ENCODE measurements around the gene RASGRP3. TPM values are rescaled to one million over a fixed set of nuclear protein-coding genes. Genes with fewer than 3 reads are reported as not detected.
"Not testable (repeated sequence)": the region's sequence is repeated elsewhere in the genome, so short reads cannot be mapped to it uniquely, and the experiment has no call there.

RASGRP3 gene
- total RNA-seq, 3 donors from 2014 or later, result 9.3 to 23.9 (median 13.1) TPM

GRCh38 chr2:33437815-33438214, 38.6 kb upstream of the RASGRP3 start:
- no peaks in the 10 kb centered on the region for H3K36me3 ChIP-seq
- TF ChIP-seq POLR2A (IDR thresholded peaks at IDR 0.05) (no peak), CTCF (IDR thresholded peaks at IDR 0.05) (no peak), POLR2AphosphoS5 (IDR thresholded peaks at IDR 0.05) (no peak)
- no peaks in the 10 kb centered on the region for H3K4me1 ChIP-seq
- peak overlapping the region in 1 of 2 donors; percentile 39 for H3K27ac ChIP-seq
- no peaks in the 10 kb centered on the region for H3K27me3 ChIP-seq
- DNase-seq (ENCODE audit: low spot score in 2 of 2), result no peak
- H3K9me3 ChIP-seq, result no peaks in the 10 kb centered on the region
- no peak overlapping the region for H3K4me3 ChIP-seq
- intact Hi-C loops (cut with DNase I; ENCODE audit: low total_unique reads), result no loop called here

- no peaks in the 10 kb centered on the region for H3K9me3 ChIP-seq
- H3K27me3 ChIP-seq, result no peaks in the 10 kb centered on the region
- no peak overlapping the region for H3K4me3 ChIP-seq
- no peaks in the 10 kb centered on the region for H3K36me3 ChIP-seq
- no peak for DNase-seq (ENCODE audit: low spot score in 2 of 2)
- TF ChIP-seq POLR2A (IDR thresholded peaks at IDR 0.05) (no peak), CTCF (IDR thresholded peaks at IDR 0.05) (peak in 1 of 3 donors; percentile 58)
- intact Hi-C loops (cut with DNase I; ENCODE audit: low total_unique reads), result no loop called here
- no peaks in the 10 kb centered on the region for H3K4me1 ChIP-seq
- no peak overlapping the region for H3K27ac ChIP-seq
These were observed 35.1 kb upstream of the RASGRP3 start for GRCh38 chr2:33441235-33441810.

- H3K4me3 ChIP-seq; DNase-seq (ENCODE audit: low spot score in 2 of 2); intact Hi-C loops (cut with DNase I; ENCODE audit: low total_unique reads); H3K36me3 ChIP-seq; H3K27me3 ChIP-seq; H3K4me1 ChIP-seq; H3K9me3 ChIP-seq: not testable (repeated sequence)
- peak overlapping the region; percentile 41 to 45 for H3K27ac ChIP-seq
These were observed 34.4 kb upstream of the RASGRP3 start for GRCh38 chr2:33442052-33442451.

- Histone ChIP-seq H3K36me3 (no peaks in the 10 kb centered on the region), H3K4me3 (no peak overlapping the region), H3K9me3 (no peaks in the 10 kb centered on the region), H3K27me3 (no peaks in the 10 kb centered on the region), H3K27ac (peak overlapping the region; percentile 41 to 45), H3K4me1 (no peaks in the 10 kb centered on the region)
- no peak for TF ChIP-seq POLR2AphosphoS5 (IDR thresholded peaks at IDR 0.05)
- no peak for TF ChIP-seq CTCF (IDR thresholded peaks at IDR 0.05)
- TF ChIP-seq POLR2A (IDR thresholded peaks at IDR 0.05), result no peak
- intact Hi-C loops (cut with DNase I; ENCODE audit: low total_unique reads), result no loop called here
- no peak for DNase-seq (ENCODE audit: low spot score in 2 of 2)
These were observed 33.8 kb upstream of the RASGRP3 start for GRCh38 chr2:33442528-33443079.

- DNase-seq (ENCODE audit: low spot score in 2 of 2), result no peak
- Histone ChIP-seq H3K4me3 (no peak overlapping the region), H3K27me3 (no peaks in the 10 kb centered on the region), H3K9me3 (no peaks in the 10 kb centered on the region), H3K36me3 (no peaks in the 10 kb centered on the region), H3K27ac (peak overlapping the region in 1 of 2 donors; percentile 41), H3K4me1 (no peaks in the 10 kb centered on the region)
- intact Hi-C loops (cut with DNase I; ENCODE audit: low total_unique reads), result no loop called here
- TF ChIP-seq CTCF (IDR thresholded peaks at IDR 0.05) (no peak), POLR2AphosphoS5 (IDR thresholded peaks at IDR 0.05) (no peak), POLR2A (IDR thresholded peaks at IDR 0.05) (no peak)
These were observed 33.1 kb upstream of the RASGRP3 start for GRCh38 chr2:33443274-33443829.
